NCI-H146 (cell line): ENCODE measurements around the gene RHD.
"Not testable (repeated sequence)": the region's sequence is repeated elsewhere in the genome, so short reads cannot be mapped to it uniquely, and the experiment has no call there.

Source experiments
- DNase-seq: peaks from one replicate; lab custom pipeline; 2025; lab: John Stamatoyannopoulos, UW

The RHD gene

DNA sequence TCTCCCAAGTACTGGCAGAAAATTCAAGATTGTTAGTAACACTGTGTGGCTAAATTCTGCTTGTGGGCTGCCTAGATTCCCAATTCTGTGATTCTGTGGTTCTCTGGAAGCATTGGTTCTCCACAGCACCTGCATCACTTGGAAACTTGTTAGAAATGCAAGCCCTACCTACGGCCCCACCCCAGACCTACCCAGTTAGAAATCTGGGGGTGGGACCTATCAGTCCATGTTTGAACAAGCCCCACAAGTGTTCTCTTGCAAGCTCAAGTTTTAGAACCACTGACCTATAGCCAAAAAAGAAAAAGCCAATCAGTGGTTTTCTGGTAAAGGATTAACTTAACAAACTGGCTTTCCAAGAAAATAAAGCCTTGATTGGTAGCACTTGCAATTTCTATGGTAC, 35.9 kb downstream of the RHD start:
- DNase-seq: not testable (repeated sequence)

DNA sequence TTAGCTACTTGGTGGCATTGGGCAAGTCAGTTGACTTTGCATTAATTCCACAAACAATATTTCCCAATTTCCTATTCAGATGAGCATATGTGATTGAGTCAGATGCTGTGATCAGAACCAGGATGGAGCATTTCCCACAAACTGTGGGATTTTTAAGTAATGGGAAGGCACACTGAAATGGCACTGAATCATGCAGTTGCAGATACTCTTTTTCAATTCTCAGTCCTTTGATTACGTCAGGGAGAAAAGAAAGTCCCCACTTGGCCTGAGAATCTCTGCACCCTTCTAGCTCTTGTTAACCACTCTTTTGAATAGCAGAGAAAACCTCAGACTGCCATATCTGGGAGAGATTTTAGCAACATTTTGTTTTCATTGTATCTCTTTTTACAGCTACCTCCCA, 36.8 kb downstream of the RHD start:
- not testable (repeated sequence) for DNase-seq

DNA sequence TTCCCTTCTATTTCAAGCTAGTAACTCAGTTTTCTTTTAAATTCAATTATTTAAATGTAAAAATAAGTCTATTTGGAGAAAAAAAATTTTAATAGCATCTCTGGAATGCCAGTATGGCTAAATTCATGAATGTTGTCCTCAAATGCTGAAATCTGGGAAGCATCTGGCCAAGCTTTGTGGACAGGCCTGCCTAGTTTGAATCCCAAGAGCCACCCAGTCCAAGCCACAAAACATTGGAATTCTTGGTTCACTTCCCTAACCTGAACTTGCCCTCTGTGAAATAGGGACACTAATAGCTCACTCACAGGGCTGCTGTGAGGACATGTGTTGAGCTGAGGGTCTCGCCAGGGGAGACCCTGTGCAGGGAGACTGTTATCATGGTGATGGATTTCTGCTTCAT, 37.2 kb downstream of the RHD start:
- not testable (repeated sequence) for DNase-seq

DNA sequence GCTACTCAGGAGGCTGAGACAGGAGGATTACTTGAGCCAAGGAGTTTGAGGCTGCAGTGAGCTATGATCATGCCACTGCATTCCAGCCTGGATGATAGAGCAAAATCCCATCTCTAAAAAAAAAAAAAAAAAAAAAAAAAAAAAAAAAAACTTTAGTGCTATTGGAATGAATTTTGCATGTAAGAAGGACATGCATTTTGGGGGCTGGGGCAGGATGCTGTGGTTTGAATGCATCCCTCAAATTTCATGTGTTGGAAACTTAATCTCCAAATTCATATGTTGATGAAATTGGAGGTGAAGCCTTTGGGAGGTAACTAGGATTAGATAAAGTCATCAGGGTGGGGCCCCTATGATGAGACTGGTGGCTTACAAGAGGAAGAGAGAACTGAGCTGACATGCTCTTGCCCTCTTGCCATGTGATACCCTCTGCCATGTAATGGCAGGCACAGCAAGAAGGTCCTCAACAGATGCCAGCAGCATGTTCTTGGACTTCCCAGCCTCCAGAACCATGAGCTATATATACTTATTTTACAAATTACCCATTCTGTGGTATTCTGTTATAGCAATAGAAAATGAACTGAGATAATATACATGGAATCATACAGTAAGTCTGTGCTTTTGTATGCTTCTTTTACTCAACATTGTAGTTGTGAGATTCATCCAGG, 40.6 kb downstream of the RHD start:
- not testable (repeated sequence) for DNase-seq

DNA sequence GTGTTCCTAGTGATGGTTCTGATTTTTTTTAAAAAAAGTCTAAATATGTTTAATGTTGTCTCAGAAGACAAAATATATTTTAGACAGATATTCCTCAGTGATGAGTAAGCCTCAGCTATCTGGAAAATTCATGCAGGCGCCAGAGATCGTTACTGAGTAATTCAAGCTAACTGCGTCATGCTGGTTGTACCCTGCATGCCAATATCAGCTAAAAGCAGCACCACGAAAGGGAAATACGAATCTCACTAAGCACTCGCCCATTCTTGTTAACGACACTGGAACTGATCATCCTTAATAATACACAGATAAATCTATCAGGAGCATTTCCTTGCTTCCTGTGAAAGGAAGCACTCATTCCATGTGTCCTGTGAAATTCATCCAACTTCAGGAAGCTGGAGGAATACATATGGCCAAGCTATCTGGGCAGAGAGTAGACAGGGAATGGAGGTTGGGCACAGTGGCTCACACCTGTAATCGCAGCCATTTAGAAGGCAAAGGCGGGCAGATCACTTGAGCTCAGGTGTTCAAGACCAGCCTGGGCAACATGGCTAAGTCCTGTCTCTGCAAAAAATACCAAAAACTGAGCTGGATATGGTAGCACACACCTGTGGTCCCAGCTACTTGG, 48.1 kb downstream of the RHD start:
- not testable (repeated sequence) for DNase-seq

DNA sequence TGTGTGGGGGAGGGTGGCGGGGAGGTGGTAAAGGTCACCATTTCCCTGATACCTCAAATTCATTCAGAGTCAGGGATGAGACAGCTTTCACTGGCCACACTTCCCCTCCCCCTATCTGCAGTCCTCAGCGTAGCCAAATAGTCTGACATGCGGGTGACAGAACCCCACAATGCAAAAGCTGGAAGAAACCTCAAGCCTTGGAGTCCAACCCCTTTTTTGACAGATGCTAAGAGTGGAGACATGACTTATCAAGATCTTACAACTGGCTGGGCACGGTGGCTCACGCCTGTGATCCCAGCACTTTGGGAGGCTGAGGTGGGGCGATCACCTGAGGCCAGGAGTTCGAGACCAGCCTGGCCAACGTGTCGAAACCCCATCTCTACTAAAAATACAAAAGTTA, 49.8 kb downstream of the RHD start:
- not testable (repeated sequence) for DNase-seq

DNA sequence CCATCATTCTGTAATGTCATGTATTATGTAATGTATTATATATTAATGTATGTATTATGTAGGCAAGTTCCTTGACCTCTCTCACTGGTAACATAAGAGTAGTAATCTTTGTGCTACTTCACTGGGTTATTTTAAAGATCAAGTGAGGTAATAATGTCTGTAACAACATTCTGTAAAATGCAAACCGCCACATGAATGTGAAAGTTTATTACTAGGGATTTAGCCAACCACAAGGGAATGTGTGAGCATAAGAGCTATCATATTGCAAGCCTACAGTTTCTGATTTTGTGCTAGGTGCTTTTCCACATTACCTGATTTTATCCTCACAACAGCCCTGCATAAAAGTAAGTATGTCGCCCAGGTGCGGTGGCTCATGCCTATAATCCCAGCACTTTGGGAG, 52.1 kb downstream of the RHD start:
- not testable (repeated sequence) for DNase-seq

DNA sequence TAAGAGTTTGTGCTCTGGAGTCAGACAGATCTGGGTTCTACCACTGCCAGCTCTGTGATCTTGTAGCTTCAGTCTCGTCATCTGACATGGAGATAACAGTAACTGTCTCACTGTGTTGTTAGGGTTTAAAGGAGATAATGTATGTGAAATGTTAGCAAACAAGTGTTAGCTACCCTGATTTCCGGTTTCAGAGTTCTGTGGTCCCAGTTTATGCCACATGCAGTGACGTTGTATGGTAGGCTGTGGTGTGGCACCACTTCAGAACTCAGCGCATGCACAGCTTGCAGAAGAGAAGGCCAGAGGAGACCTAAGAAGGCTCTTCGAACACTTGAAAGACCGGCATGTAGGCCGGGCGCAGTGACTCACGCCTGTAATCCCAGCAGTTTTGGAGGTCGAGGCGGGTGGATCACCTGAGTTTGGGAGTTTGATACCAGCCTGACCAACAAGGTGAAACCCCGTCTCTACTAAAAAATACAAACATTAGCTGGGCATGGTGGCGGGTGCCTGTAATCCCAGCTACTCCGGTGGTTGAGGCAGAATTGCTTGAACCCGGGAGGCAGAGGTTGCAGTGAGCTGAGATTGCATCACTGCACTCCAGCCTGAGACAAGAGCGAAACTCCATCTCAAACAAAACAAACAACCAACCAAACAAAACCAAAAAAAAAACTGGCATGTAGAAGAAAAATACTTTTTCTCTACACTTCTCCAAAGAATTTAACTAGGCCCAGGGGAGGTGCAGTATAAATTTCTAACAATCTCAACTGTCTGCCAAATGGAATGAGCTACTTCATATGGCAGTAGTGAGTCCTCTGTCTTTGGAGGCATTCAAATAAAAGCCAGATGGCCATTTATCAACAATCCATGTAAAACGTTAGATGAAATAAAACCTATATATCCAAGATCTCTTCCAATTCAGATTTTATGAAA, 55.8 kb downstream of the RHD start:
- DNase-seq: not testable (repeated sequence)

DNA sequence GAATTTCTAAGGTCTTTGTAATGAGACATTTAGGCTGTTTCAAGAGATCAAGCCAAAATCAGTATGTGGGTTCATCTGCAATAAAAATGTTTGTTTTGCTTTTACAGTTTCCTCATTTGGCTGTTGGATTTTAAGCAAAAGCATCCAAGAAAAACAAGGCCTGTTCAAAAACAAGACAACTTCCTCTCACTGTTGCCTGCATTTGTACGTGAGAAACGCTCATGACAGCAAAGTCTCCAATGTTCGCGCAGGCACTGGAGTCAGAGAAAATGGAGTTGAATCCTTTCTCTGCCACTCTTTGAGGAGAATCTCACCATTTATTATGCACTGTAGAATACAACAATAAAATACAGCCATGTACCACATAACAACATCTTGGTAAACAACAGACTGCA, 56.5 kb downstream of the RHD start:
- DNase-seq: not testable (repeated sequence)

DNA sequence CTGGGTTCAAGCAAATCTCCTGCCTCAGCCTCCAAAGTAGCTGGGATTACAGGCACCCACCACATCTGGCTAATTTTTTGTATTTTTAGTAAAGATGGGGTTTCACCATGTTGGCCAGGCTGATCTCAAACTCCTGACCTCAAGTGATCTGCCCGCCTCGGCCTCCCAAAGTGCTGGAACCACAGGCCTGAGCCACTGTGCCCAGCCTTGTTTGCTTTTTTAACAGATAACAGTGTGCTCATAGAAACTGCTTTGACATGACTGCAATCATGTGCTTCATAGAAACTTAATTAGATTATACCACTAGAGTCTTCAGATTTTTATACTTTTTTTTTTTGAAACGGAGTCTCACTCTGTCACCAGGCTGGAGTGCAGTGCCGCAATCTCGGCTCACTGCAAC, 57.0 kb downstream of the RHD start:
- not testable (repeated sequence) for DNase-seq

DNA sequence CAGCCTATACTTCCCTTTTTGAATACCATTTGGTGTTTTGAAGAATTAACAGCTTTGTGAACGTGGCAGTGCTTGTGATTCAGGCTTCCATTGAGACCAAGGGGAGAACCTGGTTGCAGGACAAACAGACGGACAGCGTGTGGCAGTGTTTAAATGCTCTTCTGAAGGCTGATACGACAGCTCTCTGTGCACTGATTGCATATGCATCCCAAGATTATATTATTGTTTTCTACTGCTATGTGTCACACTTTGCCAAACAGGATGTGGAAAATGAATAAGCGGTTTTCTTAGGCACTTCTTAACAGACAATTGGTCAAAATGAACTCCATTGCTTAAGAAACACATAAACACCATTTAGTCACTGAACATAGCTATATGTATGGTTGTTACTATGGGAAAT, 57.6 kb downstream of the RHD start:
- not testable (repeated sequence) for DNase-seq

DNA sequence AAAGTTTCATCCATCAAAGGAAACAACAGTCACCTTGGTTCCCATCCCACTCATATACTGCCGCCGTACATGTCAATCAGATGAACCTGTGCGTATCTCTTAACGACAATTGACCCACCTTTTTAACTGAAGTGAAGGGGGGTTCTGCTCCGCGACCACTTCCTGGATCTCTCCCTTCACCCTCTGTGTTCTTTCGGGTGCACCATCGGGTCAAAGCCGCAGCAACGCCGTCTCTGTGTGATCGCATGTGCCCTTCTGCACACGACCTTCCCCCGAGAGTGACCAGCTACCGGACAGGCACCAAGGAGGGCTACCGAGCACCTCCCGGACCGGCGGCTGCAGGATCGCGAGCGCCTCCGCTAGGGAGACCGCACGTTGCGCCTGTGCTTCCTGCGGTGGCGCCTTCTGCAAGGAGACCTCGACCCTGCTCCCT, 64.6 kb downstream of the RHD start:
- peak; percentile 3 for DNase-seq

DNA sequence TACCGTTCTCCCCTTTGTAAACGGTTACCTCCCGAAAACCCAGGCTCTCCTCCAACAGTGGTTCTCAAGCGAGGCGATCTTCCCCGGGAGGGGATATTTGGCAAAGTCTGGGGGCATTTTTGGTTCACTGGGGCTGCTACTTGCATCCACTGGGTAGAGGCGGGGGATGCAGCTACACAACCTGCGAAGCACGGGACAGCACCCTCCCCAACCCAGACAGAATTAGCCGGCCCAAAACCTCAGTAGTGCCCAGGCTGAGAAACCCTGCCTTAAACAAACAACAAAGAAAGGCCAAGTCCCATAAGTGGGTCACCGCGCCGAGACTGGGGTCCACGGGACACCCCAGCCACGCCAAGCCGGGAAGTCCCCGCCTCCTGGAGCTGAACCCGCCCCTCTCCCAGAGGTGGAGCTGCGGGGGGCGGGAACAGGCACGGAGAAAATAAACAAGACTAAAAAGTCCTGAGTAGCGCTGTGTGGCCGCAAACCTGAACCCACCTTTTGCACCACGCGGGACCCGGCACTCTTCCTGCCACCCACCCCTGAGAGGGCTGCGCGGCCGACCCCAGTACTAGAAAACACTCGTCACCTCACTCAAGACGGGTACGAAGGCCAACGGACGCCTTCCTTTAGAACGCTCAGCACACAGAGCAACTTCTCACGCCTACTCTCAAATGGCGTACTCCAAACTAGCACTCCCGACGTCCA, 65.3 kb downstream of the RHD start:
- DNase-seq: not testable (repeated sequence)

DNA sequence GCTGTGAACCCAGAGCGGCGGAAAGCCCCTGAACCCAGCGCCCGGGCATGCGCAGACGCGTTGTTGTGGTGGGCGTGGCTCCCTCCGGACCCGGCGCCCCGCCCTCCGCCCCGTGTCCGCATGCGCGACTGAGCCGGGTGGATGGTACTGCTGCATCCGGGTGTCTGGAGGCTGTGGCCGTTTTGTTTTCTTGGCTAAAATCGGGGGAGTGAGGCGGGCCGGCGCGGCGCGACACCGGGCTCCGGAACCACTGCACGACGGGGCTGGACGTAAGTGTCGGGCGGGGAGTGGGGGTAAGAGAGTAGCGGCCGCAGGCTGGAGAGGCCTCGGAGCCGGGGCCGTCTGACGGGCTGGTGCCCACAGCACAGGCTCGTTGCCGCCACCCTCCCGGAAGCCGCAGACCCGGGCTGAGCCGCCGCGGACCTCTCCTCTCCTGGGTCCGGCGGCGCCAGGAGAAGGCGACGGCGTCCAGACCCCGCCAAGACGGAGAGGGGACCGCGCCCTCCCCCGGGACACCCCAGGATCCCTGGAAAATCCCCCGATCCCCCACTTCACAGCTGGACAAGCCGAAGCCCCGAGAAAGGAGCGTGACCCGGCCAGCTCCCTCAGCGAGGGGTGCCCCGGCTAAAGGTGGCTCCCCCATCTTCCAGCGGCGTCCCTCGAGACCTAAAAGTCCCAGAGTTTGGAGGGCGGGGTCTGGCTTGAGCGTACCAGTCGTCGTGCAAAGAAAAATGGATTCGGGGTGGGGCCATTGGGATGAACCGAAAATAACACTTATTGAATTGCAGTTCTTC, 66.1 kb downstream of the RHD start, which contains the start of gene TMEM50A:
Gene TMEM50A (plus strand): TSS at position 147 of the 794 bp plus-strand sequence. CDS start 2,153 bp downstream, outside the sequence.
- DNase-seq: peak; percentile 83

DNA sequence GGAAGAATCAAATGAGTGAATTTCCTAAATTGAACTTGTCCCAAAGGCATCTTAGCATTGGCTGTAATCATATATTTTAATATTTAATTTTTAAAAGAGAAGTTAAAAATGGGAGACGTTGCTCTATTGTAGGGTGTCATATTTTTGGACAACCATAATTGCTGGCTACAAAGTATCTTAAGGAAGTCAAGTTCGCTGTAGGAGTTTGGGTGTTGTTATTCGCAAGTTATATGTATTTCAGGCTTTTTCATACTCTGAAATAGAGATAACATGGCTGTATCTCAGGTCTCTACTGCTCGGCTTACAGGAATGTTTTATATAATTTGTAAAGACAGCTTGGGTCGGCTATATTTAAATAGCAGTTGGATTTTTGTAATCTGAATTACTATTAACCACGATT, 66.7 kb downstream of the RHD start:
- DNase-seq: no peak

DNA sequence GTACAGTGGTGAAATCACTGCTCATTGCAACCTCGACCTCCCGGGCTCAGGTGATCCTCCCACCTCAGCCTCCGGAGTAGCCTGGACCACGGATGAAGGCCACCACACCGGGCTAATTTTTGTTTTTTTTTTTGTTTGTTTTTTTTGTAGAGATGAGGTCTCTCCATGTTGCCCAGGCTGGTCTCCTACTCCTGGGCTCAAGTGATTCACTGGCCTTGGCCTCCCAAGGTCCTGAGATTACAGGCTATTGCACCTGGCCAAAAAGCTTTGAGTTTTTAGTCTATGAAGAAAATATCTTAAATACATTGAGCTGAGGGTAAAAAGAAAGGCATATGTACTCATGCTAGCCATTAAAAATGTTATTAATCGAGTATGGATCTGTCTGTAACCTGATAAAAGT, 69.4 kb downstream of the RHD start:
- DNase-seq: no peak

DNA sequence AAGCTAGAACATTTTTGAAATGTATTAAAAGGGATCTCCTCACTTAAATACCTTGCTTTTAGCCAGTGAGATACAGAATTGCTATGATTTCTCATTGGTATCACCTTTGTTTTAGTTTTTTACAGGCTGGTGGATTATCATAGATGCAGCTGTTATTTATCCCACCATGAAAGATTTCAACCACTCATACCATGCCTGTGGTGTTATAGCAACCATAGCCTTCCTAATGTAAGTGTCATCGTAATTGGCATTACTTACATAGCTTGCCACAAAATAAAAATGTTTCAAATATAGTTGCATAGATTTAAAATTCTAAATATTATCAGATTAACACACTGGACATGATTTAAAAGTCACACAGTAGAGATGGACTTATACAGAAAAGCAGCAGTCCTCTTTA, 70.5 kb downstream of the RHD start:
- no peak for DNase-seq

DNA sequence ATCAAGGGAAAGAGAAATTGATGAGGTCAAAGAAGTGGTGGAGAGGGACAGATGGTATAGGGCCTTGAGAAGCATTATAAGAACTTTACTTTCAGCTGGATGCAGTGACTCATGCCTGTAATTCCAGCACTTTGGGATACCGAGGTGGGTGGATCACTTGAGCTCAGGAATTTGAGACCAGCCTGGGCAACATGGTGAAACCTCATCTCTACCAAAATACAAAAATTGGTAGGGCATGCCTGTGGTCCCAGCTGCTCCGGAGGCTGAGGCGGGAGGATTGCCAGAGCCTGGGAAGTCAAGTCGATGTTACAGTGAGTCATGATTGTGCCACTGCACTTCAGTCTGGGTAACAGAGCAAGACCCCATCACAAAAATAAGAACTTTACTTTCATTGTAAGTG, 71.6 kb downstream of the RHD start:
- no peak for DNase-seq

DNA sequence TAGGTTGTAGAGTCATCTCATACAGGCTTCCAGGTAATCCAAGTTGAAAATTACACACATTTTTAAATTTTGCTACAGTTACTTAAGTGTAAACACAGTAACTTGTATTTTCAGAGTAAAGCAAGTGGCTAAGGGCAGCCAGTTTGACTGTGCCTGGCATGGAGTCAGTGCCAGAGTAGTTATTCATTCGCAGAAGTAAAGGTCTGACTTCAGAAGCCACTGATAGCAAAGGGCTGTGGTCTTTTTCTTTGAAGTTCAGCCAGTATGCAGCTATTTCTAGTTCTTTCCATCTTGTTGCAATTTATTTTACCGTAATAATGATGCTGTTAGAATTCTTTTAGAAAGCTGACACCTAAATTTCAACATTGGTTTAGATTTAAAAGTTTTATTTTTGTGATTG, 75.2 kb downstream of the RHD start:
- DNase-seq: no peak

DNA sequence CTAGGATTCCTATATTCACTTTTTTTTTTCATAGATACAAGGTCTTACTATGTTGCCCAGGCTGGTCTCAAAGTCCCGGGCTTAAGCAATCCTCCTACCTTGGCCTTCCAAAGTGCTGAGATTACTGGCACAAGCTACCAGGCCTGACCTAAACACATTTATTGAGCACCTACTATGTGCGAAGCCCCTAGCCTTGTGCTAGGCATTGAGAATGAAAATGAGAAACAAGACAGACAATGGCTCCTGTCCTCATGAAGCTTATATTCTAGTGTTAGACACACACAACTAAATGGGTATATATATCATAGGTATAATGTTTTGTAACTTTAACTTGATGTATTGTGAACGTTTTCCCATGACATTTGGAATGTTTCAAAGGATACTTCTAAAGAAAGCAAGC, 77.3 kb downstream of the RHD start:
- DNase-seq: no peak

DNA sequence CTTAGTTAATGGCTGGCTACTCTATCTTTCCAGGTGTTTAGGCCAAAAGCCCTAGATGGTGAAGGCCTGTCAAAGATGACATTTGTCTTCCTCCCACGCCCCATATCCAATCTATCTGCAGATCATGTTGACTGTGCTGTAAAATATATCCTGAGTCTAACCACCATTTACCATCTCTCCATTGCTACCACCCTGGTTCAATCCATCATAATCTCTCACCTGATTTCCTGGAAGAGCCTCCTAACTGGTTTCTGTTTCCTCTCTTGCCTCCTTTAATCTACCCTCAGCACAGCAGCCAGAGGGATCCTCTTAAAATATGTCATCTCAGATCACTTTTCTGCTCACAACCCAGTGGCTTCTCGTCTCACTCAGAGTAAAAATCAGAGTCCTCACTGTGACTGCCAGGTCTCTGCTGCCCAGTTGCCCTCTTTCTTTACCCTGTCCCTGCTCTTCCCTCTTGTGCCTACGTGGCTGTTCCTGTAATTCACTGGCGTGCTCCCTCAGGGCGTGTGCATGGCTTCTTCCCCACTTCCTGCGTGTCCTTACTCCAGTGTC, 83.6 kb downstream of the RHD start:
- no peak for DNase-seq
